ENCODE data around the gene FUT9.

GRCh38 chr6:96223695-96224094, 207.9 kb downstream of the FUT9 start:
- TF ChIP-seq TCF4 (CRISPR knock-in tag; IDR thresholded peaks at IDR 0.05; ENCODE audit: borderline replicate concordance) (no peak), OSR1 (CRISPR knock-in tag; IDR thresholded peaks at IDR 0.05) (no peak), GLIS3 (CRISPR knock-in tag; IDR thresholded peaks at IDR 0.05) (no peak), ZFP3 (CRISPR knock-in tag; IDR thresholded peaks at IDR 0.05) (no peak), ZFP30 (CRISPR knock-in tag; IDR thresholded peaks at IDR 0.05) (no peak), BACH2 (CRISPR knock-in tag; IDR thresholded peaks at IDR 0.05; ENCODE audit: borderline replicate concordance) (no peak), TOX (CRISPR knock-in tag; IDR thresholded peaks at IDR 0.05; ENCODE audit: borderline replicate concordance) (no peak), CSDC2 (CRISPR knock-in tag; IDR thresholded peaks at IDR 0.05) (no peak), RARB (CRISPR knock-in tag; IDR thresholded peaks at IDR 0.05) (no peak)
- TF ChIP-seq, protein P1, sequence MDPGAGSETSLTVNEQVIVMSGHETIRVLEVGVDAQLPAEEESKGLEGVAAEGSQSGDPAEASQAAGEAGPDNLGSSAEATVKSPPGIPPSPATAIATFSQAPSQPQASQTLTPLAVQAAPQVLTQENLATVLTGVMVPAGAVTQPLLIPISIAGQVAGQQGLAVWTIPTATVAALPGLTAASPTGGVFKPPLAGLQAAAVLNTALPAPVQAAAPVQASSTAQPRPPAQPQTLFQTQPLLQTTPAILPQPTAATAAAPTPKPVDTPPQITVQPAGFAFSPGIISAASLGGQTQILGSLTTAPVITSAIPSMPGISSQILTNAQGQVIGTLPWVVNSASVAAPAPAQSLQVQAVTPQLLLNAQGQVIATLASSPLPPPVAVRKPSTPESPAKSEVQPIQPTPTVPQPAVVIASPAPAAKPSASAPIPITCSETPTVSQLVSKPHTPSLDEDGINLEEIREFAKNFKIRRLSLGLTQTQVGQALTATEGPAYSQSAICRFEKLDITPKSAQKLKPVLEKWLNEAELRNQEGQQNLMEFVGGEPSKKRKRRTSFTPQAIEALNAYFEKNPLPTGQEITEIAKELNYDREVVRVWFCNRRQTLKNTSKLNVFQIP (CRISPR knock-in tag; IDR thresholded peaks at IDR 0.05; ENCODE audit: borderline replicate concordance, low read depth) = no peak
- TF ChIP-seq, protein P2, sequence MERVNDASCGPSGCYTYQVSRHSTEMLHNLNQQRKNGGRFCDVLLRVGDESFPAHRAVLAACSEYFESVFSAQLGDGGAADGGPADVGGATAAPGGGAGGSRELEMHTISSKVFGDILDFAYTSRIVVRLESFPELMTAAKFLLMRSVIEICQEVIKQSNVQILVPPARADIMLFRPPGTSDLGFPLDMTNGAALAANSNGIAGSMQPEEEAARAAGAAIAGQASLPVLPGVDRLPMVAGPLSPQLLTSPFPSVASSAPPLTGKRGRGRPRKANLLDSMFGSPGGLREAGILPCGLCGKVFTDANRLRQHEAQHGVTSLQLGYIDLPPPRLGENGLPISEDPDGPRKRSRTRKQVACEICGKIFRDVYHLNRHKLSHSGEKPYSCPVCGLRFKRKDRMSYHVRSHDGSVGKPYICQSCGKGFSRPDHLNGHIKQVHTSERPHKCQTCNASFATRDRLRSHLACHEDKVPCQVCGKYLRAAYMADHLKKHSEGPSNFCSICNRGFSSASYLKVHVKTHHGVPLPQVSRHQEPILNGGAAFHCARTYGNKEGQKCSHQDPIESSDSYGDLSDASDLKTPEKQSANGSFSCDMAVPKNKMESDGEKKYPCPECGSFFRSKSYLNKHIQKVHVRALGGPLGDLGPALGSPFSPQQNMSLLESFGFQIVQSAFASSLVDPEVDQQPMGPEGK (CRISPR knock-in tag; IDR thresholded peaks at IDR 0.05; ENCODE audit: borderline replicate concordance) = no peak
- TF ChIP-seq, protein P3, sequence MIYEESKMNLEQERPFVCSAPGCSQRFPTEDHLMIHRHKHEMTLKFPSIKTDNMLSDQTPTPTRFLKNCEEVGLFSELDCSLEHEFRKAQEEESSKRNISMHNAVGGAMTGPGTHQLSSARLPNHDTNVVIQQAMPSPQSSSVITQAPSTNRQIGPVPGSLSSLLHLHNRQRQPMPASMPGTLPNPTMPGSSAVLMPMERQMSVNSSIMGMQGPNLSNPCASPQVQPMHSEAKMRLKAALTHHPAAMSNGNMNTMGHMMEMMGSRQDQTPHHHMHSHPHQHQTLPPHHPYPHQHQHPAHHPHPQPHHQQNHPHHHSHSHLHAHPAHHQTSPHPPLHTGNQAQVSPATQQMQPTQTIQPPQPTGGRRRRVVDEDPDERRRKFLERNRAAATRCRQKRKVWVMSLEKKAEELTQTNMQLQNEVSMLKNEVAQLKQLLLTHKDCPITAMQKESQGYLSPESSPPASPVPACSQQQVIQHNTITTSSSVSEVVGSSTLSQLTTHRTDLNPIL (CRISPR knock-in tag; IDR thresholded peaks at IDR 0.05; ENCODE audit: low read depth) = no peak
- TF ChIP-seq, protein P4, sequence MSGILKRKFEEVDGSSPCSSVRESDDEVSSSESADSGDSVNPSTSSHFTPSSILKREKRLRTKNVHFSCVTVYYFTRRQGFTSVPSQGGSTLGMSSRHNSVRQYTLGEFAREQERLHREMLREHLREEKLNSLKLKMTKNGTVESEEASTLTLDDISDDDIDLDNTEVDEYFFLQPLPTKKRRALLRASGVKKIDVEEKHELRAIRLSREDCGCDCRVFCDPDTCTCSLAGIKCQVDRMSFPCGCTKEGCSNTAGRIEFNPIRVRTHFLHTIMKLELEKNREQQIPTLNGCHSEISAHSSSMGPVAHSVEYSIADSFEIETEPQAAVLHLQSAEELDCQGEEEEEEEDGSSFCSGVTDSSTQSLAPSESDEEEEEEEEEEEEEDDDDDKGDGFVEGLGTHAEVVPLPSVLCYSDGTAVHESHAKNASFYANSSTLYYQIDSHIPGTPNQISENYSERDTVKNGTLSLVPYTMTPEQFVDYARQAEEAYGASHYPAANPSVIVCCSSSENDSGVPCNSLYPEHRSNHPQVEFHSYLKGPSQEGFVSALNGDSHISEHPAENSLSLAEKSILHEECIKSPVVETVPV (CRISPR knock-in tag; IDR thresholded peaks at IDR 0.05) = no peak
